ENCODE results near the gene ACTG2. TPM values are rescaled to one million over a fixed set of nuclear protein-coding genes. Genes with fewer than 3 reads are reported as not detected.
"Not testable (repeated sequence)": the region's sequence is repeated elsewhere in the genome, so short reads cannot be mapped to it uniquely, and the experiment has no call there.

The ACTG2 gene
- 3.9 TPM for total RNA-seq
- long read RNA-seq, partial matches to known transcripts: 1 of 3 reads
- long read RNA-seq, other reads (novel, unspliced or antisense): 1 of 3 reads

DNA sequence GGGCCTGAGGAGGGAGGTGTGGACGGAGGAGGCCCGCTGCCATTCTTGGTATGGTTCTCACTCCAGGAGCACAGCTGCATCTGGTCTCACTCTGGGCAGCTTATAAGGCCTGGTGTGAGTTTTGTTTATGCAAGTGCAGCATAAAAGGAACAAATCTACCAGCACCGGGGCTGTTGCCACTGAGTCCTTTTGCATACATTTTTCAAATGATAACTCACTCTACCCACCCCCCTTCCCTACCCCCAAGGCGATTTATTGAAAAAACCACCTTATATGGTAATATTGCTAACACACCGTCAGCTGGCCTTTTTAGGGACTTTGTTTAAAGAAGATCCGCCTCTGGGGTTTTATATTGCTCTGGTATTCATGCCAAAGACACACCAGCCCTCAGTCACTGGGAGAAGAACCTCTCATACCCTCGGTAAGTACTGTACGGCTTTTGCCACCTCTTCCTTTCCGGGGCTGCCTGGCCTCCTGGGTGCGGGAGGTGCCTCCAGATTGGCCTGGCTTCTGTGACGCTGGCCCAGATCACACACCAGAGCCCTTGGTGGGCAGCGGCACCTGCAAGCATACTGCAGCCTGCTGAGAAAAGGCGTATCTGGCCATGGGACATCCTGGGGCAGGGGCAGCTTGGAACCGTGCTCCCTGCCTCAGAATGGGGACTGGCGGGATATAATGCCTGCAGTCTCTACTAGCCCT is at the start of gene ACTG2:
ACTG2 (plus strand) TSS at position 378 of the 699 bp plus-strand sequence. CDS start 8,304 bp downstream, outside the sequence.
- no peak for DNase-seq (ENCODE audit: low spot score)
- intact Hi-C loops (cut with DNase I): no loop called here

DNA sequence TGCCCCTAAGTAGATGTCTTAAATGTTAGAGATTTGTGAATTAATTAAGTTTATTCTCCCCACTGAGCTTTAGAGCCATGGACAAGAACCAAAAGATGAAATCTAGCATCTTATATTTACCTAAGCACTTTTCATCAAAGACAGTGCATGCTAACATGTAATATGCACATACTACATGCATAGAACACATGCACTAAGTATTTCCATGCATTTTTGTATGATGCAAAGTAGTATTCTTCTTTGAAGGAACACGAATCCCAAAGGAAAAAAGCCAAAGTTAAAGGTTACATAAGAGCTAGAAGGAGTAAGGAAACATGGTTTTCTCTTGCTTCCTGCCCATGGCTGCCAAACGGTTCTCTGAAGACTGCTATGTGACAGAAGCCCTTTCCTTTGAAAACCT is 48.7 kb upstream of the ACTG2 start:
- intact Hi-C loops (cut with DNase I): no loop called here
- no peak for DNase-seq (ENCODE audit: low spot score)

- intact Hi-C loops (cut with DNase I): no loop called here
- DNase-seq (ENCODE audit: low spot score): no peak
These were observed 42.8 kb upstream of the ACTG2 start for GRCh38 chr2:73850009-73850408.

GRCh38 chr2:73851274-73851673 is 41.5 kb upstream of the ACTG2 start:
- DNase-seq (ENCODE audit: low spot score): no peak
- intact Hi-C loops (cut with DNase I): no loop called here

DNA sequence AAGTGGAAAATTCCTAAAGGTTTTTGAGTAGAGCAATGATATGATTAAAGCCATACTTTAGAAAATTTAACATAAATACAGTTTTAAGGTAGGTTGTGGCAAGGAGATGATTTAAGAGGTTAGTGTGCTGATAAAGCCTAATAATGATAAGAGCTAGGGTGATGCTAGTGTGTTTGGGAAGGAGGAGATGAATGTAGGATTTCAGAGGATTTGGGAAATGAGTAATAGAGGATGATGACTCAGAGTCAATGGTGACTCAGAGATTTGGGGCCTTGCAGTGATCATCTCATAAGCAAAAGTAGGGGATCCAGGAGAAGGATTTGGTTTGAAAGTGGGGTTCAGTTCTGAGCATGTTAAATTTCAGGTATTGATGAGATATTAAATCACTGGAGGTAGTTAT is 40.8 kb upstream of the ACTG2 start:
- intact Hi-C loops (cut with DNase I): no loop called here
- DNase-seq (ENCODE audit: low spot score): no peak

- intact Hi-C loops (cut with DNase I): no loop called here
- DNase-seq (ENCODE audit: low spot score): no peak
These were observed 37.3 kb upstream of the ACTG2 start for GRCh38 chr2:73855526-73855925.

- no peak for DNase-seq (ENCODE audit: low spot score)
- intact Hi-C loops (cut with DNase I): no loop called here
These were observed 36.6 kb upstream of the ACTG2 start for GRCh38 chr2:73856214-73856613.

DNA sequence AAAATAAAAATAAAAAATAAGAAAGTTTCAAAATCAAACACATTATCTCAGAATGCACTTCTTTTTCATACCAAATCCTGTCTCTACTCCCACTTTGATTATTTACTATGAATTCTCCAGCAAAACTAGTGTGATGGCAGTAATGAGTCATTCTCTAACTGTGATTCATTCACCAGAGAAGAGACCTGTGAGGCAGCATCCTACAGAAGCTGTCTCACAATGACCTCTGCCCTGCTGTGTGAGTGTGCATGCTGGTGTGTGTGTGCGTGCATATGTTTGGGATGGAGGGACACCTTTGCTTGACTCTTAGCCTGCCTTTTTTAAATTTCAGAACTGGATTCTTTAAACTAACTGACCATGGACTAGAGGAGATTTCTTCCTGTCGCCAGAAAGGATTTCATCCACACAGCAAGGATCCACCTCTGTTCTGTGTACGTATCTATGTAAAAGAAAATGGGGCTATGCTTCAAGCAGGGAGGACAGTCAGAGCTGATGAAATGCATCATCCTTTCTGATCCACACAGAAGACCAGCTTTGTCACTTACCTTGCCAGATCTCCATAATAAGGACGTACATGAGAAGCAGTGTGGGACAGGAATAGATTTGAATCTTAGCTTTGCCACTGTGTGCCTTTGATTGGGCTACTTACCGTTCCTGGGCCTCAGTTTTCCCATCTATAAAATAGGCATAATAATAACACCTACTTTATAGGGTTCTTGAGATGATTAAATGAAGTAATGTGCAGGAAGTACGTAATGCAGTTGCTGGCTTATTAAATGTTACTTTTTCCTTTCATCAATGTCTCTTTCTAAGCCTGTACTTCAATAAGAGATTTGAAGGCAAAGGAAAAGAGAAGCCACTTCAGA is 32.9 kb upstream of the ACTG2 start:
- intact Hi-C loops (cut with DNase I): no loop called here
- no peak for DNase-seq (ENCODE audit: low spot score)

DNA sequence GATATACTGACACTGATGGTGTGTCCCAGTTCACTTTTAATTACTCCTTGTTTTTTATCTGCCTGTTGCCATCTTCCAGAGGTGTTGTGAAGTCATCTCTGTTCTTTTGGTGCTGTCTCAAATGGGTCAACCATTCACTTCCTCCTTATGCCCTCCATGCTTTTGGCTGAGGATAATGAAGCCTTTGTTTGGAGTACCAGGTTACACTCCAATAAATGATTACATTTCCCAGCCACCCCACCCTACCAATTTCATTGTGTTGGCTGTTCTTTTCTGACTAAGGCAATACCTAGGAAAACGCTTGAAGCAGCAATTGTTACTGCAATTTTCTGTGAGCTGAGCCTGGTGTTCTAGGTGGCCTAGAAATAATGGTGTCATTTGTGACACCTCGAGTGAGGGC is 29.8 kb upstream of the ACTG2 start:
- DNase-seq (ENCODE audit: low spot score): no peak
- intact Hi-C loops (cut with DNase I): no loop called here

GRCh38 chr2:73868204-73868978 is 24.4 kb upstream of the ACTG2 start:
- DNase-seq (ENCODE audit: low spot score): no peak
- intact Hi-C loops (cut with DNase I): no loop called here

DNA sequence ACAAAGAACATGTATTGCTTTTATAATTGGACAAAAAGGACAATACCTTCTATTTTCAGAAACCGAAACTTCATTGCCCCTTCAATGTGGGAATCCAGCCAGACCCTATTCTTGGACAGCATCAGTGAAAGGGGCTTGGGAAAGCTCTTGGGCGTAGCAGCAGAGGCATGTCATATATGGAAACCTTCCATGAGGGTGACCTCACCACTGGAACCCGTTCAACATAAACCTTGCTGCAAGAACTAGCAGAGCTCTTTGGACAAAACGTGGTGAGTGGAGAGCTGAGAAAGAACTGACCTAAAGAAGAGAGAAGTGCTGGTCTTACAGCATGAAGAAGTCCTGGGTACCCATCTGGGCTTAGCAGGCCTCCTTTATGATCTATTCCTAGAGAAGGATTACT is 22.7 kb upstream of the ACTG2 start:
- DNase-seq (ENCODE audit: low spot score): peak; percentile 86
- intact Hi-C loops (cut with DNase I): no loop called here

- no peak for DNase-seq (ENCODE audit: low spot score)
These were observed 15.6 kb upstream of the ACTG2 start for GRCh38 chr2:73877071-73877802.

DNA sequence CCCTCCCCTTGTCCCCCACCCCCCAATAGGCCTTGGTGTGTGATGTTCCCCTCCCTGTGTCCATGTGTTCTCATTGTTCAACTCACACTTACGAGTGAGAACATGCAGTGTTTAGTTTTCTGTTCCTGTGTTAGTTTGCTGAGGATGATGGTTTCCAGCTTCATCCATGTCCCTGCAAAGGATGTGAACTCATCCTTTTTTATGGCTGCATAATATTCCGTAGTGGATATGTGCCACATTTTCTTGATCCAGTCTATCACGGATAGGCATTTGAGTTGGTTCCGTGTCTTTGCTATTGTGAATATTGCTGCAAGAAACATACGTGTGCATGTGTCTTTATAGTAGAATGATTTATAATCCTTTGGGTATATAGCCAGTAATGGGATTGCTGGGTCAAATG is 14.8 kb upstream of the ACTG2 start:
- intact Hi-C loops (cut with DNase I); DNase-seq (ENCODE audit: low spot score): not testable (repeated sequence)

More at GRCh38 chr2:73877071-73877802, 15.6 kb upstream of the ACTG2 start:
- intact Hi-C loops (cut with DNase I): no loop called here

DNA sequence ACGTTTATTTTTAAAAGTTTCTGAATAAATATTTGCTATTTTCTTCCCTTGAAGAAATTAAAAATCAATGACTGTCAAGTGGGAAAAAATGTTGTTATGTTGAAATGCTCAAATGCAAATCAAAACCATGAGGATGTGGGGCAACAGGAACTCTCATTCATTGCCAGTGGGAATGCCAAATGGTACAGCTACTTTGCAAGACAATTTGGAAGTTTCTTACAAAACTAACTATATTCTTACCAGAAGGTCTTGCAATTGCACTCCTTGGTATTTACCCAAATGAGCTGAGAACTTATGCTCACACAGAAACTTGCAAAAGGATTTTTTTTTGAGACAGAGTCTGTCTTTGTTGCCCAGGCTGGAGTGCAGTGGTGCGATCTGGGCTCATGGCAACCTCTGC is 7.4 kb upstream of the ACTG2 start:
- intact Hi-C loops (cut with DNase I): no loop called here
- no peak for DNase-seq (ENCODE audit: low spot score)

GRCh38 chr2:73886357-73886756 is 6.5 kb upstream of the ACTG2 start:
- intact Hi-C loops (cut with DNase I): no loop called here

GRCh38 chr2:73887596-73888353 is 5.0 kb upstream of the ACTG2 start:
- intact Hi-C loops (cut with DNase I); DNase-seq (ENCODE audit: low spot score): not testable (repeated sequence)

More at GRCh38 chr2:73886357-73886756, 6.5 kb upstream of the ACTG2 start:
- no peak for DNase-seq (ENCODE audit: low spot score)

- intact Hi-C loops (cut with DNase I): no loop called here
- DNase-seq (ENCODE audit: low spot score): no peak
These were observed 4.4 kb upstream of the ACTG2 start for GRCh38 chr2:73888388-73888787.

- intact Hi-C loops (cut with DNase I): no loop called here
- DNase-seq (ENCODE audit: low spot score): no peak
These were observed 3.6 kb upstream of the ACTG2 start for GRCh38 chr2:73889206-73889605.
